Uterus (tissue), 4 donors: ENCODE data around the gene INPP4A. TPM values are rescaled to one million over a fixed set of nuclear protein-coding genes. Genes with fewer than 3 reads are reported as not detected.

Experiments used
- DNase-seq, 2 donors: peaks; one replicate each; pipeline ENCODE4 v3.0.0-alpha.2; 2019 to 2020
- H3K27ac ChIP-seq, 2 donors: fragments of 200-600 bp; sonication (generic); 1 replicate in 1 of 2; 2 replicates in 1 of 2; pipeline ENCODE4 v1.5.1; 2016 to 2018
- H3K27me3 ChIP-seq, 2 donors: fragments of 200-600 bp; sonication (generic); one replicate each; pipeline ENCODE4 v1.5.1; 2018 to 2019; ENCODE audit warnings: control low read depth in 1 of 2
- H3K36me3 ChIP-seq, 2 donors: fragments of 200-600 bp; sonication (generic); one replicate each; pipeline ENCODE4 v1.5.1; 2019; ENCODE audit warnings: control low read depth in 1 of 2
- H3K4me1 ChIP-seq, 2 donors: fragments of 200-600 bp; sonication (generic); one replicate each; pipeline ENCODE4 v1.5.1; 2018 to 2019; ENCODE audit warnings: control low read depth in 1 of 2
- H3K4me3 ChIP-seq, 2 donors: fragments of 200-600 bp; sonication (generic); 1 replicate in 1 of 2; 2 replicates in 1 of 2; pipeline ENCODE4 v1.5.1; 2018 to 2019; ENCODE audit warnings: mild to moderate bottlenecking in 1 of 2
- H3K9me3 ChIP-seq, 2 donors: fragments of 200-600 bp; sonication (generic); one replicate each; pipeline ENCODE4 v1.5.1; 2019; ENCODE audit warnings: control low read depth in 1 of 2
- POLR2A ChIP-seq, 2 donors: fragments of 450-650 bp; IDR thresholded peaks; one replicate each; pipeline ENCODE4 v1.6.1; 2016; ENCODE audit warnings: antibody characterized with exemption in 2 of 2, mild to moderate bottlenecking in 1 of 2, moderate library complexity in 1 of 2
- intact Hi-C: fragments of 100-400 bp; cut with DNase I; formaldehyde crosslinking; loops from one replicate; pipeline ENCODE4 v1.15.1; 2023; ENCODE audit warnings: low total_unique reads
- total RNA-seq, 4 donors: library from RNA; depleted of rRNA in 3 of 4; stranded (reverse); fragments of >200 nt in 3 of 4; gene quantifications; one replicate each; pipeline versions ENCODE4 v1.1.0 to v1.2.4, GENCODE V29; 2014 to 2023
- TF ChIP-seq, protein P1 (sequence below), 4 experiments: fragments of 200-600 bp in 2 of 4; fragments of 450-650 bp in 2 of 4; sonication (generic) in 2 of 4; IDR thresholded peaks; one replicate each; pipeline ENCODE4 v1.5.1; 2016 to 2019; ENCODE audit warnings: antibody characterized with exemption in 4 of 4, mild to moderate bottlenecking in 2 of 4, moderate library complexity in 1 of 4
- donor health status: DM: yes; HTN: yes; CAD: no.

Gene INPP4A
- total RNA-seq, 4 donors from 2014 or later = 8.7 to 40.2 (median 35.2) TPM

DNA sequence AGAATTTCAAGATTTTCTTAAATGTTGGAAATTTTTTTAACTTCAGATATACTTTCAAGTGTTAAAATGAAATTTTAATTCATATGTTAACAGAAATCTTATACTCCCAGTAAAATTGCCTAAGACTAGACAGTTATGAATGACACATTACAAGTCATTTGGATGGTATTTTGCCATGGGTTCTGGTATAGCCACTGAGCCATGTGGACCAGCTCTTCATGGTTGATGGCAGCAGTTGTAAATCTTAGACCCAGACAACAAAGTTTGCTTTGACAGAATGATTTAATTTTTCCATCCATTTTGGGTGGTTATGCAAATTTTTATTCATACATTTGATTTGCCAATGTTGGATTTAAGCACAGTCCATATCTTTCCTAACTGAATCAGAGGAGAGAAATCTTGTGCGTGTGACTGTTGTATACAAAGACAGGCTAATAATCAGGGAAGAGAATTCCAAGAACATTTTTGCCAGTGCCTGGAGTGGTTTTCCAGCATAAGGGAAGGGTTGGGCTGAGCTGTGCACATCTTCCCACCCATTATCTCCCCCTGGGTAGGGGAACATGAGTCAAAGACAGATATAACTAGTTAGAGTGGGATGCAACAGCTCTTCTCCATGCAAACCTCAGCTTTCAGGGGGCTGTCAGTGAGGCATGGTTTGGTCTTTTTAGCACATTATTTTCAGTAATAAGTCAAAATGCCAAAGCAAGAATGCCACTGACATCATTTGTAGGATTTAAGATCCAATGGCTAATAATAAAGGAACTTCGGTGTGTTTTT is 28.1 kb upstream of the INPP4A start:
- Histone ChIP-seq H3K27me3 (no peaks in the 10 kb centered on the region), H3K9me3 (no peaks in the 10 kb centered on the region), H3K4me3 (no peak overlapping the region), H3K4me1 (no peaks in the 10 kb centered on the region), H3K27ac (no peak overlapping the region), H3K36me3 (no peaks in the 10 kb centered on the region)
- TF ChIP-seq, protein P1, sequence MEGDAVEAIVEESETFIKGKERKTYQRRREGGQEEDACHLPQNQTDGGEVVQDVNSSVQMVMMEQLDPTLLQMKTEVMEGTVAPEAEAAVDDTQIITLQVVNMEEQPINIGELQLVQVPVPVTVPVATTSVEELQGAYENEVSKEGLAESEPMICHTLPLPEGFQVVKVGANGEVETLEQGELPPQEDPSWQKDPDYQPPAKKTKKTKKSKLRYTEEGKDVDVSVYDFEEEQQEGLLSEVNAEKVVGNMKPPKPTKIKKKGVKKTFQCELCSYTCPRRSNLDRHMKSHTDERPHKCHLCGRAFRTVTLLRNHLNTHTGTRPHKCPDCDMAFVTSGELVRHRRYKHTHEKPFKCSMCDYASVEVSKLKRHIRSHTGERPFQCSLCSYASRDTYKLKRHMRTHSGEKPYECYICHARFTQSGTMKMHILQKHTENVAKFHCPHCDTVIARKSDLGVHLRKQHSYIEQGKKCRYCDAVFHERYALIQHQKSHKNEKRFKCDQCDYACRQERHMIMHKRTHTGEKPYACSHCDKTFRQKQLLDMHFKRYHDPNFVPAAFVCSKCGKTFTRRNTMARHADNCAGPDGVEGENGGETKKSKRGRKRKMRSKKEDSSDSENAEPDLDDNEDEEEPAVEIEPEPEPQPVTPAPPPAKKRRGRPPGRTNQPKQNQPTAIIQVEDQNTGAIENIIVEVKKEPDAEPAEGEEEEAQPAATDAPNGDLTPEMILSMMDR (IDR thresholded peaks at IDR 0.05) = no peak
- TF ChIP-seq POLR2A (IDR thresholded peaks at IDR 0.05) = no peak
- no peak for DNase-seq
- intact Hi-C loops = no loop called here

DNA sequence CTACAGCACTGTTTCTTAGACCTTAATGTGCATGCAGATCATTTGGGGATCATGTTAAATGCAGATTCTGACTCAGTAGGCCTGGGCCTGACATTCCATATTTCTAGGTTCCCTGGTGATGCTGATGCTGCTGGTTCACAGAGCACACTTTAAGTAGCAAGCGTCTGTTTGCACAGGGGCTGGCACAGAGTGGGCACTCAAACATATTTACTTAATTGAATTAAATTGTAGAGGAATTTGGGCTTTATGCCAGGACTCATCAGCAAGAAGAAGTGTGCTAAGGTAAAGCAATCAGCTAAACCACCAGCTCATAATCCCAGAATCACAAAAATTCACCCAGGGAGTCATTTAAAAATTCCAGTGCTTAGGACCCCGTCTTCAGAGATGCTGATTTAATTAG is 25.1 kb upstream of the INPP4A start:
- Histone ChIP-seq H3K36me3 (no peaks in the 10 kb centered on the region), H3K4me1 (no peaks in the 10 kb centered on the region), H3K27ac (no peak overlapping the region), H3K27me3 (no peaks in the 10 kb centered on the region), H3K4me3 (no peak overlapping the region), H3K9me3 (no peaks in the 10 kb centered on the region)
- intact Hi-C loops = no loop called here
- DNase-seq = no peak
- TF ChIP-seq, protein P1 (IDR thresholded peaks at IDR 0.05) = no peak
- TF ChIP-seq POLR2A (IDR thresholded peaks at IDR 0.05) = no peak

DNA sequence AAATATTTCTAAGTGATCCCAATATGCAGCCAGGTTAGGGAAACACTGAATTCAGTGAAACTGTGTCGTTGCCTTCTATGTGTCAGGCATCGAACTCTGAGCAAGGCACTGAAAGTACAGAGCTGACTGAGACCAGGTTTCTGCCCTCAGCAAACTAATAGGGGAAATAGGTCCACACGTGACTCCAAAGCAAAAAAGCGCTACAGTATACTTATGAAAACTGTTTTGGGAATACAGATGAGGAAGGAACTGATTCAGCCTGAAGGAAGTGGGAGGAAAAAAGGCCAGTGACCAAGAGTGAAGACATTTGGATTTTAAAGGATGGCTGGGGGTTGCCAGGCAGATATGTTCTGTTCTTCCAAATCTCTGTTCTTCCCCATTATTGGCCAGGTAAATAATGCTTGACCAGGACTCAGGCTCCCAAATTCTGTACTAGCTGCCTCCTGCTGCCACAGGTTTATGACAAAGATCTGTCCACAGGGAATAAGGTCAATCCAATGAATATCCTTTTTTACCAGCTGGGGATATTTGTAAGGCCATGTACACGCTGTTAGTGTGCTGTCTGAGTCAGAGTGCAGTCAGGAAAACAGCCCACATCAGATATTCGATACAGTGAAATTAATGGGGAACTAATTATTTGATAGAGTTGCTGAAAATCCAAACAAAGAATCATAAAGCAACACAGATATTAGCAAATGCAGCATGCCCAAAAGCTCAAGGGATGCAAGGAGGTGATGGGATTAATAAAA is 24.5 kb upstream of the INPP4A start:
- TF ChIP-seq, protein P1 (IDR thresholded peaks at IDR 0.05) = no peak
- no peak for TF ChIP-seq POLR2A (IDR thresholded peaks at IDR 0.05)
- Histone ChIP-seq H3K9me3 (no peaks in the 10 kb centered on the region), H3K36me3 (no peaks in the 10 kb centered on the region), H3K27me3 (no peaks in the 10 kb centered on the region), H3K4me1 (no peaks in the 10 kb centered on the region), H3K27ac (no peak overlapping the region), H3K4me3 (no peak overlapping the region)
- intact Hi-C loops = no loop called here
- no peak for DNase-seq

DNA sequence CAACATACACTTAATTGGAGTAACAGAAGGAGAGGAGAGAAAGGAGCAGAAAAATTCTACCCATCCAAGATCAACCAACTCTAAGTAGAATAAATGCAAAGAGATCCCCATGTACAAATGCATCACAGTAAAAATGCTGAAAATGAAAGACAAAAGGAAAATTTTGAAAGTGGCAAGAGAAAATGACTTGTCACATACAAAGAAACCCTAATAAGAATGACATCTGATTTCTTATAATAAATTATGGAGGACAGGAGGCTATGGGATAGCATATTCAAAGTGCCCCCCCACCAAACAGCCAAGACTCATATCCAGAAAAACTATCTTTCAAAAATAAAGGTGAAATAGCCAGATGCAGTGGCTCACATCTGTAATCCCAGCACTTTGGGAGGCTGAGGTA is 22.2 kb upstream of the INPP4A start:
- no peaks in the 10 kb centered on the region for H3K36me3 ChIP-seq
- intact Hi-C loops = no loop called here
- no peak overlapping the region for H3K4me3 ChIP-seq
- no peak for DNase-seq
- no peaks in the 10 kb centered on the region for H3K4me1 ChIP-seq
- H3K27me3 ChIP-seq = no peaks in the 10 kb centered on the region
- TF ChIP-seq, protein P1 (IDR thresholded peaks at IDR 0.05) = no peak
- no peak for TF ChIP-seq POLR2A (IDR thresholded peaks at IDR 0.05)
- no peak overlapping the region for H3K27ac ChIP-seq
- H3K9me3 ChIP-seq = no peaks in the 10 kb centered on the region

DNA sequence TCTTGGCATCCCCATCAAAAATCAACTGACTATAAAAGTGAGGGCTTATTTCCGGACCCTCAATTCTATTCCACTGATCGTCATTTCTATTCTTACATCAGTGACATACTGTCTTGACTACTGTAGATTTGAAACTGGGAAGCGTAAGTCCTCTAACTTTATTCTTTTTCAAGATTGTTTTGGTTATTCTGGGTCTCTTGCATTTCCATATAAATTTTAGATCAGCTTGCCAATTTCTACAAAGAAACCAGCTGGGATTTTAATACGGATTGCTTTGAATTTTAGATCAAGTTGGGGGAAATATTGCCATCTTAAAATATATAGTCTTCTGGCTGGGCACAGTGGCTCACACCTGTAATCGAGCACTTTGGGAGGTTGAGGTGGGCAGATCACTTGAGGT is 17.9 kb upstream of the INPP4A start:
- H3K36me3 ChIP-seq = no peaks in the 10 kb centered on the region
- TF ChIP-seq, protein P1 (IDR thresholded peaks at IDR 0.05) = no peak
- TF ChIP-seq POLR2A (IDR thresholded peaks at IDR 0.05) = no peak
- intact Hi-C loops = no loop called here
- no peak for DNase-seq
- no peaks in the 10 kb centered on the region for H3K27me3 ChIP-seq
- H3K27ac ChIP-seq = no peak overlapping the region
- no peak overlapping the region for H3K4me3 ChIP-seq
- H3K9me3 ChIP-seq = no peaks in the 10 kb centered on the region
- no peaks in the 10 kb centered on the region for H3K4me1 ChIP-seq
